Esophagus squamous epithelium (tissue), 4 donors: Measurements from ENCODE around the gene HS1BP3.

ENCODE experiments used
- CTCF ChIP-seq, 6 experiments: fragments of 450-650 bp in 4 of 6; fragments of 200-600 bp in 2 of 6; sonication (generic) in 2 of 6; IDR thresholded peaks; one replicate each; pipeline ENCODE4 v1.5.1; 2016 to 2019; ENCODE audit warnings: antibody characterized with exemption in 6 of 6, mild to moderate bottlenecking in 4 of 6, moderate library complexity in 4 of 6
- POLR2A ChIP-seq, 4 donors: fragments of 450-650 bp; IDR thresholded peaks; one replicate each; pipeline ENCODE4 v1.6.1; 2017; ENCODE audit warnings: antibody characterized with exemption in 4 of 4, mild to moderate bottlenecking in 4 of 4, moderate library complexity in 3 of 4

DNA sequence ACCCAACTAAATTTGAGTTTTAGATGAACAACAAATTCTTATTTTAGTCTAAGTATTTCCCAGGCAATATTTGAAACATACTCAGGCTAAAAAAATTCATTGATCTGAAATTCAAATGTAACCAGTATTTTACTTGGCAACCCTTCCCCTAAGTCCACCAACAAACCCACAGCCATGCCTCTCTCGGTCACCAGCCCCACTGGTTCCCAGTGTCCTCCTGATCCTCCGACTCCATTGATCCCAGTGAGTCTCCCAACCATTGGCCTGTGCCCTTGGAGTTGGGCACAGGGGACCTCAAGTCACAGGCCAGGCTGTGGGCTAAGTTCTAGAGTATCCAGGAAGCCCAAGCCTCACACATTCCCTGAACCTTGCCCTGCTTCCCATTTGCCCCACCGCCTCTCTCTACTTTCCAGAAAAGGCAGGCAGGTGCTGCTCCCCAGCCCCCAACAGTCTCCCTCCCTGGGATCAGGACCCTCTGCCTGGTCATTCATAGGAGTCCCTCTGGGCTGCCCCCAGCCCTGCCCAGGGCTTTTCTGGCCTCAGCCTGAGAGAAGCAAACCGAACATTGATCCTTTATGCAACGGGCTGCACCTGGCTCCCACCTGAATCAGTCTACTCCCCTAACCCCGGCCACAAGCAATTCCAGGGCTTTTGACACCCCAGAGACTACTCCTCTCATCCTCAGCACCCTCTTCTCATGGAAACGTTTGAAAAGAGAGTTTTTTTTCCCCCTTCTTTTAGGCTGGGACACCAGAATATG is 81.3 kb downstream of the HS1BP3 start:
- TF ChIP-seq CTCF (IDR thresholded peaks at IDR 0.05) (no peak), POLR2A (IDR thresholded peaks at IDR 0.05) (no peak)
